ENCODE data around the gene RITA1. TPM values are rescaled to one million over a fixed set of nuclear protein-coding genes. Genes with fewer than 3 reads are reported as not detected.

RITA1 gene
- total and polyA plus RNA-seq, 2 donors (not counting 1 experiment from before 2014, with no cell fraction given): 8.1 to 17.9 TPM

DNA sequence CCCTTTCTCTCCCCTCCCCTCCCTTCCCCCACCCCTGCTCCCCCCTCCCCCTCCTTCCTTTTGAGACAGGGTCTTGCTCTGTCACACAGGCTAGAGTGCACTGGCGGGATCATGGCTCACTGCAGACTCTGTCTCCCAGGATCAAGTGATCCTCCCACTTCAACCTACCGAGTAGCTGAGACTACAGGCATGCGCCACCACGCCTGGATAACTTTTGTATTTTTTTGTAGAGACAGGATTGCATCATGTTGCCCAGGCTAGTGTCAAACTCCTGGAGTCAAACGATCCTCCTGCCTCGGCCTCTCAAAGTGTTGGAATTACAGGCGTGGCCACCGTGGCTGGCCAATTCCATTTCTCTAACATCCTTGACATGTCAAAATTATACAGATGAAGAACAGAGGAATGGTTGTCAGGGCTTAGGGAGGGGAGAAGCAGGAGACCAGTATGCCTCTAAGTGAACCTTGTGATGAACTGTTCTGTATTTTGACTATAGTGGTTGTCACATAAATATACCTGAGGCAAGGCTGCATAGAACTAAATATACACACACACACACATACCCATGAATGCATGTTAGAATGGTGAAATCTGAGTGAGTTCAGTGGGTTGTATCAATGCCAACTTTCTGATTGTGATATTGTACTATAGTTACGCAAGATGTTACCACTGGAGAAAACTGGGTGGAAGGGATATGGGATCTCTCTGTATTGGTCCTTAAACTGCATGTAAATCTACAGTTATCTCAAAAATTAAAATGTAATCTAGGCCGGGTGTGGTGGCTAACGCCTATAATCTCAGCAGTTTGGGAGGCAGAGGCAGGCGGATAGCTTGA lies 39.6 kb upstream of the RITA1 start:
- no peaks in the 10 kb centered on the region for H3K27me3 ChIP-seq (replicated peaks in 1 of 4; ENCODE audit: control extremely low read depth in 1 of 4, control insufficient read depth in 3 of 4, insufficient read depth in 4 of 4, low read length in 3 of 4)
- H3K4me2 ChIP-seq (replicated peaks; ENCODE audit: low read depth, low read length, poor library complexity, severe bottlenecking): no peak overlapping the region
- H3K9ac ChIP-seq (ENCODE audit: low read length): no peak overlapping the region
- POLR2A ChIA-PET: no interaction called here
- Mint-ChIP-seq H3K4me1 (peaks cover 16% of the 10 kb centered on the region), H3K9me3 (ENCODE audit: insufficient read depth) (peaks cover 3% of the 10 kb centered on the region), H3K4me3 (no peak overlapping the region), H3K27me3 (no peaks in the 10 kb centered on the region), H3K27ac (no peak overlapping the region)
- DNase-seq (no peak), ATAC-seq (ENCODE audit: low read depth) (no peak)
- no peaks in the 10 kb centered on the region for H4K20me1 ChIP-seq (ENCODE audit: control insufficient read depth, insufficient read depth, low read length, poor library complexity, severe bottlenecking)
- no peak for TF ChIP-seq EZH2 (IDR thresholded peaks at IDR 0.05; ENCODE audit: borderline replicate concordance, insufficient read depth, low read depth, low read length, poor library complexity, severe bottlenecking)
- no peak for TF ChIP-seq CTCF (IDR thresholded peaks at IDR 0.05)
- H3K9me3 ChIP-seq (ENCODE audit: control extremely low read depth in 1 of 3, control insufficient read depth in 2 of 3, insufficient read depth in 1 of 3, low read length in 2 of 3): peaks cover 0 to 6% (median 1%) of the 10 kb centered on the region in 3 donors
- no peak overlapping the region for H3K27ac ChIP-seq (ENCODE audit: low read length in 2 of 2)
- H3K4me1 ChIP-seq (ENCODE audit: control insufficient read depth in 2 of 2, insufficient read depth in 2 of 2, low read length in 2 of 2): peaks cover 14 to 17% of the 10 kb centered on the region in 2 donors
- H3K4me3 ChIP-seq (ENCODE audit: control extremely low read depth in 1 of 5, extremely low read depth in 1 of 5, insufficient read depth in 1 of 5, low read depth in 2 of 5, low read length in 4 of 5): no peak overlapping the region
- H3K79me2 ChIP-seq (ENCODE audit: control insufficient read depth, insufficient read depth, low read length): no peaks in the 10 kb centered on the region
- no peaks in the 10 kb centered on the region for H3K36me3 ChIP-seq (replicated peaks in 1 of 2; ENCODE audit: control extremely low read depth in 1 of 2, control insufficient read depth in 1 of 2, extremely low read depth in 1 of 2, insufficient read depth in 2 of 2, low read length in 1 of 2)
- no peak overlapping the region for H2AFZ ChIP-seq (ENCODE audit: insufficient read depth, low read depth, low read length, poor library complexity, severe bottlenecking)
- WGBS (ENCODE audit: insufficient coverage): 98% methylated on average over 8 of the region's 12 CpGs
- CTCF ChIA-PET: interaction anchor here (0.9 kb wide), 1 partner anchor 28 kb away, joined by 4 read pairs; no protein-coding TSS in a partner anchor
- intact Hi-C loops (cut with micrococcal nuclease): no loop called here

GRCh38 chr12:113146999-113147398 lies 38.5 kb upstream of the RITA1 start:
- CTCF ChIA-PET: interaction anchor here (1.1 kb wide), 1 partner anchor 25 kb away, joined by 3 read pairs; no protein-coding TSS in a partner anchor
- DNase-seq: no peak
- no peak overlapping the region for H3K4me3 Mint-ChIP-seq

More at GRCh38 chr12:113146999-113147398, 38.5 kb upstream of the RITA1 start:
- Histone ChIP-seq H3K4me1 (ENCODE audit: control insufficient read depth in 2 of 2, insufficient read depth in 2 of 2, low read length in 2 of 2) (peaks cover 10 to 11% of the 10 kb centered on the region in 2 donors), H3K27ac (ENCODE audit: low read length in 2 of 2) (no peak overlapping the region), H3K27me3 (replicated peaks in 1 of 4; ENCODE audit: control extremely low read depth in 1 of 4, control insufficient read depth in 3 of 4, insufficient read depth in 4 of 4, low read length in 3 of 4) (peaks cover 0 to 3% (median 0%) of the 10 kb centered on the region in 4 experiments), H3K79me2 (ENCODE audit: control insufficient read depth, insufficient read depth, low read length) (no peaks in the 10 kb centered on the region), H3K9me3 (ENCODE audit: control extremely low read depth in 1 of 3, control insufficient read depth in 2 of 3, insufficient read depth in 1 of 3, low read length in 2 of 3) (peaks cover 0 to 6% (median 1%) of the 10 kb centered on the region in 3 donors), H3K36me3 (replicated peaks in 1 of 2; ENCODE audit: control extremely low read depth in 1 of 2, control insufficient read depth in 1 of 2, extremely low read depth in 1 of 2, insufficient read depth in 2 of 2, low read length in 1 of 2) (no peaks in the 10 kb centered on the region), H4K20me1 (ENCODE audit: control insufficient read depth, insufficient read depth, low read length, poor library complexity, severe bottlenecking) (no peaks in the 10 kb centered on the region), H3K4me2 (replicated peaks; ENCODE audit: low read depth, low read length, poor library complexity, severe bottlenecking) (no peak overlapping the region), H2AFZ (ENCODE audit: insufficient read depth, low read depth, low read length, poor library complexity, severe bottlenecking) (no peak overlapping the region), H3K4me3 (ENCODE audit: control extremely low read depth in 1 of 5, extremely low read depth in 1 of 5, insufficient read depth in 1 of 5, low read depth in 2 of 5, low read length in 4 of 5) (no peak overlapping the region), H3K9ac (ENCODE audit: low read length) (no peak overlapping the region)
- peaks cover 1% of the 10 kb centered on the region for H3K27me3 Mint-ChIP-seq
- POLR2A ChIA-PET: no interaction called here
- no peak overlapping the region for H3K27ac Mint-ChIP-seq
- ATAC-seq (ENCODE audit: low read depth): no peak
- no CpG with 5 or more reads among the region's 2 CpGs for WGBS (ENCODE audit: insufficient coverage)
- H3K9me3 Mint-ChIP-seq (ENCODE audit: insufficient read depth): peaks cover 3% of the 10 kb centered on the region
- H3K4me1 Mint-ChIP-seq: peaks cover 16% of the 10 kb centered on the region
- intact Hi-C loops (cut with micrococcal nuclease): no loop called here
- TF ChIP-seq EZH2 (IDR thresholded peaks at IDR 0.05; ENCODE audit: borderline replicate concordance, insufficient read depth, low read depth, low read length, poor library complexity, severe bottlenecking) (no peak), CTCF (IDR thresholded peaks at IDR 0.05) (no peak)
